HFF-Myc (cell line): ENCODE measurements around the gene HELQ.
A peak's percentile ranks its signal among the peaks of the same experiment; 100 is the strongest.

Experiments used
- DNase-seq: peaks from one replicate; pipeline ENCODE4 v3.0.0-alpha.2; 2011; ENCODE audit warnings: low read depth; ENCODE audit errors: extremely low read depth
- H3K4me3 ChIP-seq: replicated peaks from 2 replicates; pipeline ENCODE4 v1.5.1; 2011; ENCODE audit warnings: low read depth, mild to moderate bottlenecking, control low read depth, low read length
- TF ChIP-seq, protein P1 (sequence below): IDR thresholded peaks from 2 replicates; pipeline ENCODE4 v1.5.1; 2012; ENCODE audit warnings: mild to moderate bottlenecking, low read depth, low read length, control low read depth; ENCODE audit errors: missing control alignments

HELQ gene

DNA sequence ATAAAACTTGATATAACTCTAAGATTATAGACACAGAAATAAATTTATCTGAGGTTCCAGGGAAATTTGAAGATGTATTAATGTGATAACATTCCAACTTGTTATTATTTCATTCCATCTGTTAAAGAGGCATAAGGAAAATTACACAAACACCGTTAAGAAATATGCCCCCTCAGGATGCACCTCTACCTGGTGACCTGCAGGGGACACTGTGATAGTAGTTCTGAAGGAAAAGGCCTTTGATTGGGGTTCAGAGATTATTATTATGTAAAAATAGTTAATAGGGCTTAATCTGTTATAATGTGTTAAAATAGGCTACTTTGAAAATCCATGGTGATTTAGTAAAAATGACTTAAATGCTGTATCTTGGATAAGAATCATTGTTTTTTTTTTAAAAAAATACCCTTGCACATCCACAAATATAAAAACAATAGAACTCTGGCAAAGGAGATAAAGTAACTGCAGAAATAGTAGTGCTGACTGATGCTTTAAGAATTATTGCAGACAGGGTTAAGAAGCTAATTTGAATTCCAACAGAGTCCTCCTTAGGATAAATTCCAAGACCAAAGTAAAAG, 35.3 kb upstream of the HELQ start:
- H3K4me3 ChIP-seq = no peak overlapping the region
- DNase-seq = peak; percentile 6
- TF ChIP-seq, protein P1, sequence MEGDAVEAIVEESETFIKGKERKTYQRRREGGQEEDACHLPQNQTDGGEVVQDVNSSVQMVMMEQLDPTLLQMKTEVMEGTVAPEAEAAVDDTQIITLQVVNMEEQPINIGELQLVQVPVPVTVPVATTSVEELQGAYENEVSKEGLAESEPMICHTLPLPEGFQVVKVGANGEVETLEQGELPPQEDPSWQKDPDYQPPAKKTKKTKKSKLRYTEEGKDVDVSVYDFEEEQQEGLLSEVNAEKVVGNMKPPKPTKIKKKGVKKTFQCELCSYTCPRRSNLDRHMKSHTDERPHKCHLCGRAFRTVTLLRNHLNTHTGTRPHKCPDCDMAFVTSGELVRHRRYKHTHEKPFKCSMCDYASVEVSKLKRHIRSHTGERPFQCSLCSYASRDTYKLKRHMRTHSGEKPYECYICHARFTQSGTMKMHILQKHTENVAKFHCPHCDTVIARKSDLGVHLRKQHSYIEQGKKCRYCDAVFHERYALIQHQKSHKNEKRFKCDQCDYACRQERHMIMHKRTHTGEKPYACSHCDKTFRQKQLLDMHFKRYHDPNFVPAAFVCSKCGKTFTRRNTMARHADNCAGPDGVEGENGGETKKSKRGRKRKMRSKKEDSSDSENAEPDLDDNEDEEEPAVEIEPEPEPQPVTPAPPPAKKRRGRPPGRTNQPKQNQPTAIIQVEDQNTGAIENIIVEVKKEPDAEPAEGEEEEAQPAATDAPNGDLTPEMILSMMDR = peak; percentile 82

DNA sequence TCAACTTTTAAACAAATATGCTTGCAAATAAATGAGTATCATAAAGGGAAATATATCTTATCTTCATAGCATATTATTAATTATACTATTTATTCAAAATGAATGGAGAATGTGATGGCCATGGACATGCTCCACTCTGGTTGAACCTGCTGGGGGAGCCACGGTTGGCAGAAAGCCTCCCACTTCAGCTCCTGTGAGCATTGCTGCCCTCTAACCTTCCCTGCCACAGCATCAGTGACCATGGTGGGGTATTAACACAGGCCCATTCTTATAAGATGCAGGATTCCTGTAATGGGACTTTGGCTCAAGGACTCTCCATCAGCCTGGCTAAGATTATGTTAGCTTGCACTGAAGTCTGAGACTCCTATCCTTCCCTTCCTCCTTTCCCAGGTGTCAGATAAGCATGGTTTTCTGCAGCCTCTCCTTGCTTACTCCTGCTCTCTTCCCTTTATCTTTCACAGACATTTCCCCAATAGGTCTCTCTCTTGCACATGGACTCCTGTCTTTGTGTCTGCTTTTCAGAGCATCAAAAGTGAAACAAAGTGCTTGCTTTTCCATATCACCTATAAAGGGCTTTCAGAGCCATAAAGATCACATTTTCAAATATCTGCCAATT, 34.2 kb upstream of the HELQ start:
- no peak overlapping the region for H3K4me3 ChIP-seq
- no peak for DNase-seq

DNA sequence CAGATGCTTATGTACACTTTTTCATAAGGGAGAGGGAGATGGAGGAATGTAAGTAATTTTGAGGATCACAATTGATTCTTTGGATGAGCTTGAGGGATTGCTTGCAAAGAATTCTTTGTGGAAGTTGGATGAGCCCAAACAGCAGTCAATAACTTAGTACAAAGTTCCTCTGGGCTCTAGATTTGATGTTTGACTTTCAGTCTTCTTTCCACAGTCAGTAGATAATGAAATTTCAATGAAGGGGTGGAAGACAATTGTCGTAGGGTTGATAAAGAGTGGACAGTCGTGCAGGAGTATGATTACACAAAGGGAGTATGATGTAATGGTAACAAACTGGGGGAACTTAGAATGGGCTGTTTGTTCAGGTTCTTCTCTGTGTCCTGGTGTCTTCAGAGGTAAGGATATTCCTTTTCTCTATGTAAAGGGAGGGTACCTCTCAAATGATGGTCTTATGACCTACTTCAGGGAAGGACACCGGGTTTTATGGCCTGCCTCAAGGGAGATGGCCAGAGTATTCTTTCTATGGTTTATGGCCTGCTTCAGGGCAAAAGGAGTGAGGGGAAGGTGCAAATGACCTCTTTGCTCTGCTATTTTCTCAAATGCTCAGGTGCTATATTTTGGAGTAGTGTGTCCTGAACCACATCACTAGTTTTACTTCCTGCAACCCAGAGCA, 31.0 kb upstream of the HELQ start:
- TF ChIP-seq, protein P1 = no peak
- no peak overlapping the region for H3K4me3 ChIP-seq
- no peak for DNase-seq

More for the DNA sequence above, 34.2 kb upstream of the HELQ start:
- TF ChIP-seq, protein P1 = no peak

DNA sequence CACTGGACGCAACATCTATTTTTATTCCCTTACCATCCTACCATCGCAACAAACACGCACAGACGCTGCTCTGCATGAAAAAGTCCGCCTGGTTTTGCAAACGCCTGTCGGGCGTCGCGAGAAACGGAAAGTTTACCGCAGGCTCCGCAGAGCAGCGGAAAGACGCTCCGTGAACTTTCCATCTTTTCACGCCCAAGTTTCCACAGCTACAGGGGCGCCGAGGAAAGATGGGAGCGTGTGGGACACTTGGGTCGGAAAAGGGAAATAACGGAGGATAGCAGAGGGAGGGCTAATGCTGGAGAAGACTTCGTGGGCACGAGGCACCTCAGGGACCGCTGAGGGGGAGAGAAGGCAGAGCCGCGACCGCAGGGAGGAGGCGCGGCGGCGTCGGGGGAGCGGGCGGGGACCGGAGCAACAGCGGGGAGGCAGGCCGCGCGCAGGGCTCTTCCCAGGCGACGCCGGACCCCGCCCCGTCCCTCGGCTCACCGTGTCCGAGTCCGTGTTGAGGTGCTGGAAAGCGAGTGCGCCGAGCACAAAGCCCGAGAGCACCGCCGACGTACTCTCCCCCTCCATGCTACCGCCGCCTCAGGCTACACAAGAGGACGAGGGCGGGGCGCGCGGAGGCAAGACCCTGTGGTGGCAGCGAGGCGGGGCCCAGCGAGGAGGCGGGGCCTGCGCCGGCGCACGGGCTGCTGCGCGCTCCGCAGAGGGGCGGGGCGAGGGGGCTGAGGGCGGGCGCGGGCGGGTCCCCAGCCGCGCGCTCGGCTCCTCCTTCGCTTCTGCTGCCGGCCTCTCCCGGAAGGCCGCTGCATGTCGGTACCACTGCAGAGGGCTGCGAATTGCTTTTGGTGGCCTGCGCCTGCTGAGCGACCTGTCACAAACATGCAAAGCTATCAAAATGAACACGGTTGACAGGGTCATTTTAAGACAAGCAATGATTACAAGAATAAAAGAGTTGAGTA, 29.2 kb upstream of the HELQ start, which contains the start of gene ABRAXAS1:
TSS of gene ABRAXAS1 (minus strand) at position 601 of the 962 bp plus-strand sequence. CDS start at position 573, 28 bp downstream.
- peak within 1 kb of the TSS; percentile 92 for H3K4me3 ChIP-seq
- TF ChIP-seq, protein P1 = no peak
- peak; percentile 78 for DNase-seq

DNA sequence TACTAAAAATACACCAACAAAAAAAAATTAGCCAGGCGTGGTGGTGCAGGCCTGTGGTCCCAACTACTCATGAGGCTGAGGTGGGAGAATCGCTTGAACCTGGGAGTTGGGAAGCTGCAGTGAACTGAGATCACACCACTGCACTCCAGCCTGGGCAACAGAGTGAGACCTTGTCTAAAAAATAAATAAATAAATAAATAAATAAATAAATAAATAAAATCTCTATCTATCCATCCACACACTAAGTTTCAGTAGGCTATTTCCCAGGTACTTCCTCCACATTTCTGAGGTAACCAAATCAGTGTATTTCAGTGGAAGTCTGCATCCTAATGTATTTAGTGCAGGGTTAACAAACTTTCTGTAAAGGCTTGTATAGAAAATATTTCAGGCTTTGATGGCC, 18.3 kb upstream of the HELQ start:
- H3K4me3 ChIP-seq = no peak overlapping the region
- TF ChIP-seq, protein P1 = no peak

DNA sequence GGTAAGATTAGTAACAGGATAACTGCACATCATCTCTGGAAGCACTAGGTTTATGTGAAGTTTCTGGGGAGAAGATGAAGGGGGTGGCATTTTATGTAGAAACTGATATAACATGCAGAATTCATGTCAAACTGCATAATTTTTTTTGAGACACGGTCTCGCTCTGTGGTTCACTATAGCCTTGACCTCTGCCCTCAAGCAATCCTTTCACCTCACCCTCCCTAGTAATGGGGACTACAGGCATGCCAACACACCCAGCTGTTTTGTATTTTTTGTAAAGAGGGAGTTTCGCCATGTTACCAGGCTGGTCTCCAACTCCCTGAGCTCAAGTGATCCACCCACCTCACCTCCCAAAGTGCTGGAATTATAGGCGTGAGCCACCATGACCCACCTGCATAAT, 17.8 kb upstream of the HELQ start:
- TF ChIP-seq, protein P1 = no peak
- DNase-seq = no peak
- H3K4me3 ChIP-seq = no peak overlapping the region

More for the DNA sequence above, 18.3 kb upstream of the HELQ start:
- no peak for DNase-seq
